Trophoblast cell (in vitro differentiated cells and primary cell): ENCODE results near the gene KCNG1.

Experiments used
- DNase-seq, 2 donors: peaks; one replicate each; pipeline ENCODE4 v3.0.0-alpha.2; 2016
- H2AFZ ChIP-seq: 2 replicates; pipeline ENCODE4 v1.6.1; 2013; ENCODE audit warnings: low read length, moderate library complexity, mild to moderate bottlenecking; ENCODE audit not compliant: insufficient read depth, poor library complexity
- H2AK5ac ChIP-seq: 2 replicates; pipeline ENCODE4 v1.6.1; 2013; ENCODE audit warnings: mild to moderate bottlenecking, low read length
- H2BK120ac ChIP-seq: 2 replicates; pipeline ENCODE4 v1.6.1; 2013; ENCODE audit warnings: low read length, mild to moderate bottlenecking, moderate library complexity; ENCODE audit not compliant: insufficient read depth, poor library complexity
- H2BK12ac ChIP-seq: 2 replicates; pipeline ENCODE4 v1.6.1; 2013; ENCODE audit warnings: mild to moderate bottlenecking, low read length, moderate library complexity
- H2BK5ac ChIP-seq: 2 replicates; pipeline ENCODE4 v1.6.1; 2013; ENCODE audit warnings: low read length, low read depth, moderate library complexity, mild to moderate bottlenecking; ENCODE audit not compliant: poor library complexity
- H3K14ac ChIP-seq: 2 replicates; pipeline ENCODE4 v1.6.1; 2013; ENCODE audit warnings: mild to moderate bottlenecking, low read length
- H3K18ac ChIP-seq: 2 replicates; pipeline ENCODE4 v1.6.1; 2013; ENCODE audit warnings: mild to moderate bottlenecking, low read length
- H3K23ac ChIP-seq: 2 replicates; pipeline ENCODE4 v1.6.1; 2013; ENCODE audit warnings: low read length
- H3K27ac ChIP-seq: 2 replicates; pipeline ENCODE4 v1.5.1; 2013; ENCODE audit warnings: low read depth, mild to moderate bottlenecking, inconsistent platforms, low read length, moderate library complexity
- H3K27me3 ChIP-seq: 2 replicates; pipeline ENCODE4 v1.6.1; 2013; ENCODE audit warnings: inconsistent platforms, mild to moderate bottlenecking, low read length, moderate library complexity; ENCODE audit not compliant: insufficient read depth
- H3K36me3 ChIP-seq, 2 experiments: 1 replicate in 1 of 2; 2 replicates in 1 of 2; pipeline ENCODE4 v1.6.1; 2013; ENCODE audit warnings: low read length in 2 of 2, mild to moderate bottlenecking in 2 of 2, moderate library complexity in 1 of 2; ENCODE audit not compliant: insufficient read depth in 2 of 2, control insufficient read depth in 1 of 2
- H3K4ac ChIP-seq: 2 replicates; pipeline ENCODE4 v1.6.1; 2013; ENCODE audit warnings: low read depth, mild to moderate bottlenecking, low read length, moderate library complexity
- H3K4me1 ChIP-seq, 2 experiments: 1 replicate in 1 of 2; 2 replicates in 1 of 2; pipeline ENCODE4 v1.6.1; 2013; ENCODE audit warnings: low read length in 2 of 2, mild to moderate bottlenecking in 2 of 2, moderate library complexity in 1 of 2; ENCODE audit not compliant: insufficient read depth in 2 of 2, control insufficient read depth in 1 of 2
- H3K4me2 ChIP-seq: 2 replicates; pipeline ENCODE4 v1.6.1; 2013; ENCODE audit warnings: inconsistent platforms, mild to moderate bottlenecking, low read length, moderate library complexity
- H3K4me3 ChIP-seq: 2 replicates; pipeline ENCODE4 v1.5.1; 2013; ENCODE audit warnings: mild to moderate bottlenecking, low read depth, low read length, inconsistent platforms
- H3K79me1 ChIP-seq: one replicate; pipeline ENCODE4 v1.6.1; 2013; ENCODE audit warnings: low read length
- H3K79me2 ChIP-seq: 2 replicates; pipeline ENCODE4 v1.6.1; 2013; ENCODE audit warnings: low read length, mild to moderate bottlenecking; ENCODE audit not compliant: control insufficient read depth, insufficient read depth, poor library complexity
- H3K9ac ChIP-seq: 2 replicates; pipeline ENCODE4 v1.6.1; 2013; ENCODE audit warnings: mild to moderate bottlenecking, low read length
- H3K9me3 ChIP-seq: 2 replicates; pipeline ENCODE4 v1.6.1; 2013; ENCODE audit warnings: low read depth, mild to moderate bottlenecking, control low read depth, inconsistent platforms, low read length; ENCODE audit not compliant: insufficient read depth
- H4K12ac ChIP-seq: 2 replicates; pipeline ENCODE4 v1.6.1; 2013; ENCODE audit warnings: low read depth, mild to moderate bottlenecking, low read length, moderate library complexity
- H4K8ac ChIP-seq: 2 replicates; pipeline ENCODE4 v1.6.1; 2013; ENCODE audit warnings: low read depth, mild to moderate bottlenecking, low read length, moderate library complexity
- H4K91ac ChIP-seq: one replicate; pipeline ENCODE4 v1.6.1; 2013; ENCODE audit warnings: low read depth, mild to moderate bottlenecking, low read length, moderate library complexity
- WGBS: extraction: QIAGEN DNeasy Blood & Tissue Kit; methylation state at CpG from one replicate; pipeline ENCODE4 v1.1.7; 2013; ENCODE audit warnings: missing lambda C conversion rate; ENCODE audit not compliant: insufficient read length, insufficient coverage; ENCODE audit errors: extremely low coverage; 5-methylcytosine and 5-hydroxymethylcytosine counted together

KCNG1 gene

GRCh38 chr20:50957798-50958614 is 64.9 kb downstream of the KCNG1 start, which contains the start of gene DPM1:
Gene DPM1, minus strand, starts transcription at chr20:50958532. Its CDS starts 9 bp downstream, at chr20:50958523.
- peaks cover 11% of the 10 kb centered on the region for H3K79me2 ChIP-seq
- H3K18ac ChIP-seq = peak within 1 kb of the TSS; percentile 19
- peak; percentile 84 to 97 for DNase-seq
- no CpG with 5 or more reads among the region's 52 CpGs for WGBS
- peak within 1 kb of the TSS; percentile 22 for H3K14ac ChIP-seq
- H4K91ac ChIP-seq = peak within 1 kb of the TSS; percentile 72
- peak within 1 kb of the TSS; percentile 96 for H3K9ac ChIP-seq
- peak within 1 kb of the TSS; percentile 64 for H2AFZ ChIP-seq
- H3K23ac ChIP-seq = no peak within 1 kb of the TSS
- peak within 1 kb of the TSS; percentile 99 for H3K4me3 ChIP-seq
- no peaks in the 10 kb centered on the region for H3K27me3 ChIP-seq
- peaks cover 6% of the 10 kb centered on the region for H3K79me1 ChIP-seq
- no peak within 1 kb of the TSS for H3K27ac ChIP-seq
- H2AK5ac ChIP-seq = no peak within 1 kb of the TSS
- peak within 1 kb of the TSS; percentile 93 for H4K8ac ChIP-seq
- peak within 1 kb of the TSS; percentile 47 for H2BK120ac ChIP-seq
- peak within 1 kb of the TSS; percentile 47 for H2BK5ac ChIP-seq
- no peak within 1 kb of the TSS for H2BK12ac ChIP-seq
- peak within 1 kb of the TSS; percentile 98 for H3K4me2 ChIP-seq
- peak within 1 kb of the TSS; percentile 98 for H3K4ac ChIP-seq
- peaks cover 10 to 11% of the 10 kb centered on the region in 2 experiments for H3K4me1 ChIP-seq
- H3K36me3 ChIP-seq = no peaks in the 10 kb centered on the region
- H4K12ac ChIP-seq = peak within 1 kb of the TSS; percentile 36
- H3K9me3 ChIP-seq = no peaks in the 10 kb centered on the region

- Histone ChIP-seq H2AK5ac (no peak overlapping the region), H2AFZ (no peak overlapping the region), H4K12ac (no peak overlapping the region), H3K27ac (no peak overlapping the region), H3K18ac (no peak overlapping the region), H2BK120ac (no peak overlapping the region), H3K79me2 (peaks cover 11% of the 10 kb centered on the region), H4K8ac (no peak overlapping the region), H3K23ac (no peak overlapping the region), H3K79me1 (peaks cover 6% of the 10 kb centered on the region), H2BK5ac (no peak overlapping the region), H3K4me2 (peak overlapping the region; percentile 98), H3K9me3 (no peaks in the 10 kb centered on the region), H3K4ac (peak overlapping the region; percentile 81), H4K91ac (no peak overlapping the region), H2BK12ac (no peak overlapping the region), H3K9ac (no peak overlapping the region), H3K36me3 (no peaks in the 10 kb centered on the region), H3K27me3 (no peaks in the 10 kb centered on the region), H3K4me1 (peaks cover 10 to 11% of the 10 kb centered on the region in 2 experiments), H3K4me3 (no peak overlapping the region), H3K14ac (no peak overlapping the region)
- no CpG with 5 or more reads among the region's 7 CpGs for WGBS
- DNase-seq = peak in 1 of 2 donors; percentile 26
Measured at GRCh38 chr20:50957276-50957675, 65.6 kb downstream of the KCNG1 start.

- peaks cover 5% of the 10 kb centered on the region for H3K79me1 ChIP-seq
- H3K14ac ChIP-seq = no peak overlapping the region
- H3K9me3 ChIP-seq = no peaks in the 10 kb centered on the region
- no peak overlapping the region for H3K18ac ChIP-seq
- H3K79me2 ChIP-seq = peaks cover 9% of the 10 kb centered on the region
- no peak overlapping the region for H2AFZ ChIP-seq
- H3K23ac ChIP-seq = no peak overlapping the region
- no peak overlapping the region for H3K27ac ChIP-seq
- no peak overlapping the region for H3K4ac ChIP-seq
- H3K27me3 ChIP-seq = no peaks in the 10 kb centered on the region
- H3K4me1 ChIP-seq = peaks cover 0 to 2% of the 10 kb centered on the region in 2 experiments
- no peak overlapping the region for H3K4me2 ChIP-seq
- H2BK5ac ChIP-seq = no peak overlapping the region
- DNase-seq = peak in 1 of 2 donors; percentile 9
- H4K8ac ChIP-seq = no peak overlapping the region
- H3K36me3 ChIP-seq = peaks cover 7 to 10% of the 10 kb centered on the region in 2 experiments
- no peak overlapping the region for H2BK12ac ChIP-seq
- no peak overlapping the region for H2AK5ac ChIP-seq
- no peak overlapping the region for H3K9ac ChIP-seq
- no peak overlapping the region for H4K91ac ChIP-seq
- H4K12ac ChIP-seq = no peak overlapping the region
- no peak overlapping the region for H2BK120ac ChIP-seq
- no peak overlapping the region for H3K4me3 ChIP-seq
Measured at GRCh38 chr20:50953821-50954220, 69.1 kb downstream of the KCNG1 start.
